BLaER1 (cell line): ENCODE data around the gene MIGA2.

Experiments used
- H3K27ac ChIP-seq: shearing (Covaris generic); formaldehyde crosslinking; 2 replicates; pipeline ENCODE4 v1.8.1; 2022
- H3K27me3 ChIP-seq: shearing (Covaris generic); formaldehyde crosslinking; 2 replicates; pipeline ENCODE4 v1.8.1; 2022
- H3K36me3 ChIP-seq: shearing (Covaris generic); formaldehyde crosslinking; 2 replicates; pipeline ENCODE4 v1.8.1; 2022
- H3K4me1 ChIP-seq: shearing (Covaris generic); formaldehyde crosslinking; 2 replicates; pipeline ENCODE4 v1.8.1; 2022
- H3K4me2 ChIP-seq: shearing (Covaris generic); formaldehyde crosslinking; 2 replicates; pipeline ENCODE4 v1.8.1; 2022
- H3K4me3 ChIP-seq: shearing (Covaris generic); formaldehyde crosslinking; 2 replicates; pipeline ENCODE4 v1.8.1; 2022
- H3K9ac ChIP-seq: shearing (Covaris generic); formaldehyde crosslinking; 2 replicates; pipeline ENCODE4 v1.8.1; 2022
- H3K9me3 ChIP-seq: shearing (Covaris generic); formaldehyde crosslinking; 2 replicates; pipeline ENCODE4 v1.8.1; 2022
- H4K20me1 ChIP-seq: shearing (Covaris generic); formaldehyde crosslinking; 2 replicates; pipeline ENCODE4 v1.8.1; 2022
- Cebpa-rat ChIP-seq: shearing (Covaris generic); IDR thresholded peaks from 2 replicates; pipeline ENCODE4 v1.8.1; 2022

MIGA2 gene

GRCh38 chr9:129023036-129023907 is 13.2 kb upstream of the MIGA2 start:
- Histone ChIP-seq H3K9ac (peak overlapping the region; percentile 10; the same call in 1 of the 2 replicates), H3K27me3 (no peaks in the 10 kb centered on the region), H3K9me3 (no peaks in the 10 kb centered on the region), H3K27ac (0 out of 2 replicates have a peak overlapping the region, but pooled peaks have one; percentile 27), H3K4me3 (no peak overlapping the region), H3K4me1 (peaks cover 77% of the 10 kb centered on the region), H3K36me3 (peaks cover 12% of the 10 kb centered on the region), H3K4me2 (peak overlapping the region; percentile 27), H4K20me1 (peaks cover 31% of the 10 kb centered on the region)
- no peak for TF ChIP-seq Cebpa-rat

GRCh38 chr9:129023908-129024233 is 12.6 kb upstream of the MIGA2 start:
- Histone ChIP-seq H3K27ac (0 out of 2 replicates have a peak overlapping the region, but pooled peaks have one; percentile 27), H3K4me1 (peaks cover 82% of the 10 kb centered on the region), H3K36me3 (peaks cover 6% of the 10 kb centered on the region; the same call in 1 of the 2 replicates), H3K4me2 (peak overlapping the region; percentile 27), H3K27me3 (no peaks in the 10 kb centered on the region), H3K4me3 (no peak overlapping the region), H4K20me1 (peaks cover 31% of the 10 kb centered on the region), H3K9ac (peak overlapping the region; percentile 10; the same call in 1 of the 2 replicates), H3K9me3 (no peaks in the 10 kb centered on the region)
- TF ChIP-seq Cebpa-rat, result no peak

- Histone ChIP-seq H3K4me1 (peaks cover 79% of the 10 kb centered on the region), H3K9ac (peak overlapping the region; percentile 81), H3K9me3 (no peaks in the 10 kb centered on the region)
These were observed 9.8 kb upstream of the MIGA2 start for GRCh38 chr9:129026442-129027223.

GRCh38 chr9:129027224-129027684 is 9.2 kb upstream of the MIGA2 start:
- peak overlapping the region; percentile 97 for H3K4me2 ChIP-seq
- peak overlapping the region; percentile 79 for H3K27ac ChIP-seq
- H3K4me1 ChIP-seq, result peaks cover 74% of the 10 kb centered on the region
- peak overlapping the region; percentile 81 for H3K9ac ChIP-seq
- peak overlapping the region; percentile 83 for H3K4me3 ChIP-seq
- no peaks in the 10 kb centered on the region for H3K27me3 ChIP-seq
- H3K36me3 ChIP-seq, result no peaks in the 10 kb centered on the region
- no peaks in the 10 kb centered on the region for H3K9me3 ChIP-seq
- H4K20me1 ChIP-seq, result peaks cover 31% of the 10 kb centered on the region
- no peak for TF ChIP-seq Cebpa-rat

More at GRCh38 chr9:129026442-129027223, 9.8 kb upstream of the MIGA2 start:
- no peak overlapping the region for H3K27ac ChIP-seq
- H3K36me3 ChIP-seq, result no peaks in the 10 kb centered on the region
- peak overlapping the region; percentile 97 for H3K4me2 ChIP-seq
- no peak for TF ChIP-seq Cebpa-rat
- H3K27me3 ChIP-seq, result no peaks in the 10 kb centered on the region
- H3K4me3 ChIP-seq, result peak overlapping the region; percentile 83
- peaks cover 31% of the 10 kb centered on the region for H4K20me1 ChIP-seq

GRCh38 chr9:129027685-129028191 is 8.7 kb upstream of the MIGA2 start:
- H3K4me3 ChIP-seq, result peak overlapping the region; percentile 83
- H3K27ac ChIP-seq, result peak overlapping the region; percentile 79
- peak overlapping the region; percentile 81 for H3K9ac ChIP-seq
- no peaks in the 10 kb centered on the region for H3K9me3 ChIP-seq
- peaks cover 31% of the 10 kb centered on the region for H4K20me1 ChIP-seq
- H3K27me3 ChIP-seq, result no peaks in the 10 kb centered on the region
- TF ChIP-seq Cebpa-rat, result no peak
- no peaks in the 10 kb centered on the region for H3K36me3 ChIP-seq
- peaks cover 70% of the 10 kb centered on the region for H3K4me1 ChIP-seq
- H3K4me2 ChIP-seq, result peak overlapping the region; percentile 97

GRCh38 chr9:129028192-129028966 is 8.0 kb upstream of the MIGA2 start, which contains the start of gene SH3GLB2:
TSS of gene SH3GLB2 (minus strand) at chr9:129028331. CDS start at chr9:129028154, 177 bp downstream.
- Histone ChIP-seq H3K36me3 (no peaks in the 10 kb centered on the region), H4K20me1 (peaks cover 27% of the 10 kb centered on the region), H3K9ac (peak within 1 kb of the TSS; percentile 81), H3K4me2 (peak within 1 kb of the TSS; percentile 97), H3K27me3 (no peaks in the 10 kb centered on the region), H3K4me3 (peak within 1 kb of the TSS; percentile 83), H3K9me3 (no peaks in the 10 kb centered on the region), H3K27ac (peak within 1 kb of the TSS; percentile 79), H3K4me1 (peaks cover 63% of the 10 kb centered on the region)
- no peak for TF ChIP-seq Cebpa-rat

GRCh38 chr9:129030191-129030590 is 6.2 kb upstream of the MIGA2 start:
- H3K27me3 ChIP-seq, result no peaks in the 10 kb centered on the region

GRCh38 chr9:129031514-129031913 is 4.9 kb upstream of the MIGA2 start:
- H4K20me1 ChIP-seq, result peaks cover 12% of the 10 kb centered on the region
- TF ChIP-seq Cebpa-rat, result no peak
- H3K27me3 ChIP-seq, result no peaks in the 10 kb centered on the region
- no peak overlapping the region for H3K9ac ChIP-seq
- no peak overlapping the region for H3K4me2 ChIP-seq
- H3K4me3 ChIP-seq, result no peak overlapping the region
- H3K9me3 ChIP-seq, result no peaks in the 10 kb centered on the region
- peaks cover 39% of the 10 kb centered on the region for H3K4me1 ChIP-seq
- H3K27ac ChIP-seq, result no peak overlapping the region
- no peaks in the 10 kb centered on the region for H3K36me3 ChIP-seq

More at GRCh38 chr9:129030191-129030590, 6.2 kb upstream of the MIGA2 start:
- Histone ChIP-seq H4K20me1 (peaks cover 20% of the 10 kb centered on the region), H3K27ac (no peak overlapping the region), H3K9ac (no peak overlapping the region), H3K4me1 (peaks cover 45% of the 10 kb centered on the region), H3K4me3 (no peak overlapping the region), H3K9me3 (no peaks in the 10 kb centered on the region), H3K4me2 (no peak overlapping the region), H3K36me3 (no peaks in the 10 kb centered on the region)
- TF ChIP-seq Cebpa-rat, result no peak

- peaks cover 35% of the 10 kb centered on the region for H3K4me1 ChIP-seq
- no peaks in the 10 kb centered on the region for H3K27me3 ChIP-seq
- H3K9me3 ChIP-seq, result no peaks in the 10 kb centered on the region
- H3K36me3 ChIP-seq, result no peaks in the 10 kb centered on the region
- H3K9ac ChIP-seq, result no peak overlapping the region
- peaks cover 12% of the 10 kb centered on the region for H4K20me1 ChIP-seq
- TF ChIP-seq Cebpa-rat, result no peak
- H3K4me3 ChIP-seq, result no peak overlapping the region
- no peak overlapping the region for H3K27ac ChIP-seq
- no peak overlapping the region for H3K4me2 ChIP-seq
These were observed 3.8 kb upstream of the MIGA2 start for GRCh38 chr9:129032541-129033159.
